ENCODE data around the gene ZMYND11.
"Not testable (repeated sequence)": the region's sequence is repeated elsewhere in the genome, so short reads cannot be mapped to it uniquely, and the experiment has no call there.

The ZMYND11 gene

DNA sequence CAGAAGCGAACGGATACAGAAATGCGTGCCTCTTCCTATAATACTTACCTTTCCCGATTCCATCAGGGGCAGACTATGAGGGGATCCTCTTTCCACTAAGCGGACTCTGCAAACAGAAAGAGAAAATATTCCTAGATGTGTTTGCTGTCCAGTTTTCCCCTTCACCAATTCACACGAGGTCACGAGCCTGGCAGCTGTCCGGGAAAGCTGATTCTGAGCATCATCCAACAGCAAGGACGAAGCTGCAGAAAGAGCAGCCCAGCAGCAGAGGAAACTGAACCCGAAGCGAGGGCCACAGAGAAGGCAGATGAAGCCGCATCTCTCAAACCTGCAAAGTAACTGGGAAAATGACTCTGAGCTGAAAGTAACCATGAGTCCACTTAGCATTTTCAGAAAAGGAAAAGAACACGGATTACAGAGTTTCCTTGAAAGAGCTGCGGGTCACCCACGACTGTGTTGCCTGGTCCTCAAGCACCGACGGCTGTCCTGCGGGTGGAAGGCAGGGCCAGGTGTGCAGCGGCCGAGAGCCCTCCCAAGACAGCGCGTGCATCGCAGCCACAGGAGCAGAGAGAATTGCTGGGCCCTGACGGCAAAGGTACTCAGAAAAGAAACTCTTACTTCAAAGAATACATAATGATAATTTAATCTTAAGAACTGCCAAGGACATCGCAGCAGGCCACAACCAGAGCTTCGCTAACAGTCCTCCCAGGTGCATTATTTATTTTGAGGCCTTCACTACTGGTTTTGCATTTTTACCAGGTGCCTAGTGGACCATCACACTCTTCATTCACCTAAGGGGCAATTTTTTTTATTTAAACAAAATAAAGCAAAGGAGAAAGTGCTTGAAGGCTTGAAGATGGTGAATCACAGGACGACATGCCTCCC lies 153.3 kb downstream of the ZMYND11 start:
- no peak for DNase-seq

DNA sequence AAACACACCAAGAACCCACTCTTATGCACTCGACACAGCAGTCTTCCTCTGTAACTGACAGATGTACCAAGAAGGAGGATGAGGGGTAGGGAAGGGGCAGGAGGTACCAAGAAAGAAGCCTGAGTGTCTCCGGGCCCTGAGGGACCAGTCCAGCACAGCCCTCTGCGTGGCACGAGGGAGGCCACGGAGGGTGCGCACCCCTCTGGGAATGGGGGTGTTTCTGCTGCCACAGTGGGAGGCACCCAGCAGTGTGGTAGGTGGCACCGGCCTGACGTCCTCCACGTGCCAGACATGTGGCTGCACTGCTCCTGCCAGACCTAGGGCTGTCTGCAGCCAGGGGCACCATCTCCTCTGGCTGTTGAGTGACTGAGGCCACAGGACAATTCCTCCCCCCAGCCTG lies 154.3 kb downstream of the ZMYND11 start:
- DNase-seq, result no peak

DNA sequence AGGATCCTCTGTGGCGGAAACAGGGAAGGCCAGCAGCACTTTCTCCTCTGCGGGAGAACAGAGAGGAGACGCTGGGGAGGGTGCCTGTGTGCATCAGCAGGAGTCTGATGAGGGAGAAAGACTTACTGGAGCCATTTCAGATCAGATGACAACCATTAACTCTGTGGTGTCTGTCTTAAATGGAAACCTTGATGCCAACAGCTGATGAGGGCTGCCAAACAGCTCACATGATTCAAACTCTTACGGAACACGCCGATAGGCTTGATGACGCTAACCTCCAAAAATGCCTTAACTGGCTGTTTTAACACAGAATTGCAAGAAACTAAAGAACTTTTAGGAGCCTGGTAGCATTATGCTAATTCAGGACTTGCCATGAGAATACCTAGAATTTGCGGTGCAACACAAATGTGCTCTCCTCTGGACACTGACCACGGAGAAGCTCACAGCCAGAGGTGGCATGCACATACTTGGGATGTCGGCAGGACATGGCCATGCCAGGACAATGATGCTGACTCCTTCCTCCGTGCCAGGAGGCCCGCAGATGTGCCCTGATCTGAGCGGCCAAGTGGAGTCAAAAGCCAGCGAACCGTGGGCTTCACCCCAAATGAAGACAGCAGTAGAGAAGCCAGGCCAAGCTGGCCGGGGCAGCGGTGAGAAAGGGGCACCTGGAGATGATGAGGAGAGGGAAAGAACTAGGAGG lies 154.9 kb downstream of the ZMYND11 start:
- no peak for DNase-seq

DNA sequence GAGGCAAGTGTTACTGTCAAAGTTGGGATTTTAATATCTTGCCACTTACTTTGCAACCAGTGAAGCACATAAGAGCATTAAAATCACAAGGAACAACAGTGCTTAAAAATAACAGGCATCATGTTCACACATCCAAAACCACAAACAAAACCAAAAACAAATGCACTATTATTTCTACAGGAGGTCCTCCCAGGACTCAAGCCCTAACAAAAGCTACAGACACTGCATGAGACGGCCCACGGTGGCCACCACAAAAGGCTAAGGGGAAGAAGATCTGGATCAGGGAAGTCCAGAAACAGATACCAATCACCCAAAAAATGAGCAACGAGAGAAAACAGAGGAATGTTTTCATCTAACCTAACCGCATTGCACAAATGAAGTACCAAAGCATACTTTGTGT lies 158.4 kb downstream of the ZMYND11 start:
- no peak for DNase-seq

DNA sequence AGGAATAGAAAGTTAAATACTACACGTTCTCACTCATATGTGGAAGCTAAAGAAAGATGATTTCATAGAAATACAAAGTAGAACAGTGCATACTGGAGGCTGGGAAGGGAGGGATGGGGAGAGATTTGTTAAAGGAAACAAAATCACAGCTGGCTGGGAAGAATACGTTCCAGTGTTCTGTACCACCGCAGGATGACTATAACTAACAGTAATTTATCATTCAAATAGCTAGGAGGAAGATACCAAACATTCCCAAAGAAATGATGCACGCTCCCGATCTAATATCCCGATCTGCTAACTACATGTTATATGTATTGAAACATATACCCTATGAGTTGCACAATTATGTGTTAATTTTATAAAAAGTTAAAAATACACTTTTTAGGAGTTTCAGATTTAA lies 162.3 kb downstream of the ZMYND11 start:
- no peak for DNase-seq

DNA sequence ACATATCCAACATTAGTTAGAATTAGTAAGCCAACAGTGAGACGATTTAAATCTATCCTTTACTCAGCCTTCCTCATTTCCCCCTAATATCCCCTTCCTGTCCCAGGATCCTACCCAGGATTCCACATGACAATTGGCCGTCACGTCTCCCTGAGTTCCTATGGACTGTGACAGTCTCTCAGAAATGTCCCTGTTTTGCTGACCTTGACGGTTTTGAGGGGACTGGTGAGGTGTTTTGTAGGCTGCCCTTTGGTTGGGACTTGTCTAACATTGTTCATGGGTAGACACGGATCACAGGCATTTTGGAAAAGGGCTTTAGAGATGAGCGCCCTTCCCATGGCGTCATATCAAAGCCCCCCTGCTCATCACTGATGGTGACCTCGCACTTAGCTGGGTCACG lies 162.8 kb downstream of the ZMYND11 start:
- no peak for DNase-seq

DNA sequence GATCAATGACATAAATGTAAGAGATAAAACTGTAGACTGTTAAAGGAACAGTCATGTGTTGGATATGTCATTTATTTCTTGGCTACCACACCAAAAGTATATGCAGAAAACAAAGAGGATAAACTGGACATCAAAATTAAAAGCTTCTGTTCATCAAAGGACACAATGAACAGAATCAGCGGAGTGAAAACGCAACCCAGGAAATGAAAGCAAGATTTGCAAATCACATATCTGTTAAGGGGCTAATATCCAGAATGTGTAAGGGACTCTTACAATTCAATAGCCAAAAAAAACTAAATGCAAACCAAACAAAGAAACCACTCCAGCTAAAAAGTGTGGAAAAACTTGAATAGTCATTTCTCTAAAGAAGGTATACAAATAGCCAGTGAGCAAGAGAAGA lies 164.3 kb downstream of the ZMYND11 start:
- no peak for DNase-seq

DNA sequence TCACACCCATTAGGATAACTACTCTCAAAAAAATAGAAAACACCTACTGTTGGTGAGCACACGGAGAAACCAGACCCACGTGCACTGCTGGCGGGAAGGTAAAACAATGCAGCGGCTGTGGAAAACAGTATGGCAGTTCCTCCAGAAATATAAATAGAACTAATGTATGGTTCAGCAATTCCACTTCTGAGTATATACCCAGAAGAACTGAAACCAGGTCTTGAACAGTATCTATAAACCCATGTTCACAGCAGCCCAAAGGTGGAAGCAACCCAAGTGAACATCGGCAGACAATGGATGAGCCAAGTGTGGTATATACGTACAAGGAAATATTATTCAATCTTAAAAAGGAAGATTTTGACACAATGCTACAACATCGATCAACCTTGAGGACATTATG lies 164.7 kb downstream of the ZMYND11 start:
- DNase-seq, result no peak

DNA sequence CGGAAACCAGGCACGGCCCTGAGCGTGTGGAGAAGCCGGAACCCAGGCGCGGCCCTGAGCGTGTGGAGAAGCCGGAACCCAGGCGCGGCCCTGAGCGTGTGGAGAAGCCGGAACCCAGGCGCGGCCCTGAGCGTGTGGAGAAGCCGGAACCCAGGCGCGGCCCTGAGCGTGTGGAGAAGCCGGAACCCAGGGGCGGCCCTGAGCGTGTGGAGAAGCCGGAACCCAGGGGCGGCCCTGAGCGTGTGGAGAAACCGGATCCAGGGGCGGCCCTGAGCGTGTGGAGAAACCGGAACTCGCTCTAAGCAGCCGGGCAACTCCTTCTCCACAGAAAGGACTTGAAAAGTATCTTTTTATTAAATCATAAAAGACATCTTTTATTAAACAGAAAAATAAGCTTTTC lies 165.3 kb downstream of the ZMYND11 start:
- not testable (repeated sequence) for DNase-seq

DNA sequence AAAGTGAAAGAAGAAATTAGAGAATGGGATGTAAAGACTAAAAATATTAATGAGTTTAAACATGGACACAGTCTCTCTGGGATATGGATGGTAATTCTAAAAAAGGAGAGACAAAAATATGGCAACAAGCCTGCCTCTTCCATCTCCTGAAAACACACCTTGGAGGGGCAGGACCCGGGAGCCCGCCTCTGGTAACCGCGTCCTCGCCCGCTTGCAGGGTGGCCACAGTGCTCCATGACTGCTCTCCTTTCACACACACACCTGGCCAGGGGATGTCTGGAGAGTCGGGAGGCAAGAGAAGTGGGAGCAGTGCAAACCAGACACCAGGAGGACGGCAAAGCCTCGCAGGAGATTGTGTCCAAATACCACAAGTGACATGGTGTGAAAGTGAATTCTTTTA lies 166.3 kb downstream of the ZMYND11 start:
- DNase-seq, result no peak

Data from NCI-H2081 (cell line).